Trophoblast cell (in vitro differentiated cells and primary cell): Measurements from ENCODE around the gene RPS6KA4.
"Not testable (repeated sequence)": the region's sequence is repeated elsewhere in the genome, so short reads cannot be mapped to it uniquely, and the experiment has no call there.

Source experiments
- DNase-seq, 2 donors: peaks; one replicate each; pipeline ENCODE4 v3.0.0-alpha.2; 2016
- H2AFZ ChIP-seq: 2 replicates; pipeline ENCODE4 v1.6.1; 2013; ENCODE audit warnings: low read length, moderate library complexity, mild to moderate bottlenecking; ENCODE audit not compliant: insufficient read depth, poor library complexity
- H2AK5ac ChIP-seq: 2 replicates; pipeline ENCODE4 v1.6.1; 2013; ENCODE audit warnings: mild to moderate bottlenecking, low read length
- H2BK120ac ChIP-seq: 2 replicates; pipeline ENCODE4 v1.6.1; 2013; ENCODE audit warnings: low read length, mild to moderate bottlenecking, moderate library complexity; ENCODE audit not compliant: insufficient read depth, poor library complexity
- H2BK12ac ChIP-seq: 2 replicates; pipeline ENCODE4 v1.6.1; 2013; ENCODE audit warnings: mild to moderate bottlenecking, low read length, moderate library complexity
- H2BK5ac ChIP-seq: 2 replicates; pipeline ENCODE4 v1.6.1; 2013; ENCODE audit warnings: low read length, low read depth, moderate library complexity, mild to moderate bottlenecking; ENCODE audit not compliant: poor library complexity
- H3K14ac ChIP-seq: 2 replicates; pipeline ENCODE4 v1.6.1; 2013; ENCODE audit warnings: mild to moderate bottlenecking, low read length
- H3K18ac ChIP-seq: 2 replicates; pipeline ENCODE4 v1.6.1; 2013; ENCODE audit warnings: mild to moderate bottlenecking, low read length
- H3K23ac ChIP-seq: 2 replicates; pipeline ENCODE4 v1.6.1; 2013; ENCODE audit warnings: low read length
- H3K27ac ChIP-seq: 2 replicates; pipeline ENCODE4 v1.5.1; 2013; ENCODE audit warnings: low read depth, mild to moderate bottlenecking, inconsistent platforms, low read length, moderate library complexity
- H3K27me3 ChIP-seq: 2 replicates; pipeline ENCODE4 v1.6.1; 2013; ENCODE audit warnings: inconsistent platforms, mild to moderate bottlenecking, low read length, moderate library complexity; ENCODE audit not compliant: insufficient read depth
- H3K36me3 ChIP-seq, 2 experiments: 1 replicate in 1 of 2; 2 replicates in 1 of 2; pipeline ENCODE4 v1.6.1; 2013; ENCODE audit warnings: low read length in 2 of 2, mild to moderate bottlenecking in 2 of 2, moderate library complexity in 1 of 2; ENCODE audit not compliant: insufficient read depth in 2 of 2, control insufficient read depth in 1 of 2
- H3K4ac ChIP-seq: 2 replicates; pipeline ENCODE4 v1.6.1; 2013; ENCODE audit warnings: low read depth, mild to moderate bottlenecking, low read length, moderate library complexity
- H3K4me1 ChIP-seq, 2 experiments: 1 replicate in 1 of 2; 2 replicates in 1 of 2; pipeline ENCODE4 v1.6.1; 2013; ENCODE audit warnings: low read length in 2 of 2, mild to moderate bottlenecking in 2 of 2, moderate library complexity in 1 of 2; ENCODE audit not compliant: insufficient read depth in 2 of 2, control insufficient read depth in 1 of 2
- H3K4me2 ChIP-seq: 2 replicates; pipeline ENCODE4 v1.6.1; 2013; ENCODE audit warnings: inconsistent platforms, mild to moderate bottlenecking, low read length, moderate library complexity
- H3K4me3 ChIP-seq: 2 replicates; pipeline ENCODE4 v1.5.1; 2013; ENCODE audit warnings: mild to moderate bottlenecking, low read depth, low read length, inconsistent platforms
- H3K79me1 ChIP-seq: one replicate; pipeline ENCODE4 v1.6.1; 2013; ENCODE audit warnings: low read length
- H3K79me2 ChIP-seq: 2 replicates; pipeline ENCODE4 v1.6.1; 2013; ENCODE audit warnings: low read length, mild to moderate bottlenecking; ENCODE audit not compliant: control insufficient read depth, insufficient read depth, poor library complexity
- H3K9ac ChIP-seq: 2 replicates; pipeline ENCODE4 v1.6.1; 2013; ENCODE audit warnings: mild to moderate bottlenecking, low read length
- H3K9me3 ChIP-seq: 2 replicates; pipeline ENCODE4 v1.6.1; 2013; ENCODE audit warnings: low read depth, mild to moderate bottlenecking, control low read depth, inconsistent platforms, low read length; ENCODE audit not compliant: insufficient read depth
- H4K12ac ChIP-seq: 2 replicates; pipeline ENCODE4 v1.6.1; 2013; ENCODE audit warnings: low read depth, mild to moderate bottlenecking, low read length, moderate library complexity
- H4K8ac ChIP-seq: 2 replicates; pipeline ENCODE4 v1.6.1; 2013; ENCODE audit warnings: low read depth, mild to moderate bottlenecking, low read length, moderate library complexity
- H4K91ac ChIP-seq: one replicate; pipeline ENCODE4 v1.6.1; 2013; ENCODE audit warnings: low read depth, mild to moderate bottlenecking, low read length, moderate library complexity
- WGBS: extraction: QIAGEN DNeasy Blood & Tissue Kit; methylation state at CpG from one replicate; pipeline ENCODE4 v1.1.7; 2013; ENCODE audit warnings: missing lambda C conversion rate; ENCODE audit not compliant: insufficient read length, insufficient coverage; ENCODE audit errors: extremely low coverage; 5-methylcytosine and 5-hydroxymethylcytosine counted together

RPS6KA4 gene

DNA sequence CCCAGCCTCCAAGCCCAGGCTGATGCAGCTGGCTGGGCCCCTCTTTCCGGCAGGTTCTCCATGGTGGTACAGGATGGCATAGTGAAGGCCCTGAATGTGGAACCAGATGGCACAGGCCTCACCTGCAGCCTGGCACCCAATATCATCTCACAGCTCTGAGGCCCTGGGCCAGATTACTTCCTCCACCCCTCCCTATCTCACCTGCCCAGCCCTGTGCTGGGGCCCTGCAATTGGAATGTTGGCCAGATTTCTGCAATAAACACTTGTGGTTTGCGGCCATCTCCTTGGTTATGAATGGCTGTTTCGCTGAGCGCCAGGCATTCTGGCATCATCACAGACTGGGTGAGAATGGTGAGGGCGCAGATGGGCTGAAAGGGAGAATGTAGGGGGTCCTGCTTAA lies 37.4 kb upstream of the RPS6KA4 start:
- H4K91ac ChIP-seq = no peak overlapping the region
- H3K79me2 ChIP-seq = peaks cover 9% of the 10 kb centered on the region
- H4K8ac ChIP-seq = no peak overlapping the region
- H4K12ac ChIP-seq = no peak overlapping the region
- H3K4me2 ChIP-seq = no peak overlapping the region
- H3K4me1 ChIP-seq = peaks cover 15 to 19% of the 10 kb centered on the region in 2 experiments
- no peak overlapping the region for H3K18ac ChIP-seq
- no CpG with 5 or more reads among the region's 5 CpGs for WGBS
- DNase-seq = no peak
- H3K4me3 ChIP-seq = no peak overlapping the region
- no peak overlapping the region for H3K27ac ChIP-seq
- H3K36me3 ChIP-seq = peaks cover 30 to 32% of the 10 kb centered on the region in 2 experiments
- no peaks in the 10 kb centered on the region for H3K27me3 ChIP-seq
- no peak overlapping the region for H2BK5ac ChIP-seq
- H2AK5ac ChIP-seq = no peak overlapping the region
- peaks cover 16% of the 10 kb centered on the region for H3K79me1 ChIP-seq
- no peak overlapping the region for H3K9ac ChIP-seq
- no peak overlapping the region for H2BK12ac ChIP-seq
- no peaks in the 10 kb centered on the region for H3K9me3 ChIP-seq
- H3K14ac ChIP-seq = no peak overlapping the region
- H3K23ac ChIP-seq = no peak overlapping the region
- no peak overlapping the region for H2BK120ac ChIP-seq
- H2AFZ ChIP-seq = no peak overlapping the region
- H3K4ac ChIP-seq = no peak overlapping the region

DNA sequence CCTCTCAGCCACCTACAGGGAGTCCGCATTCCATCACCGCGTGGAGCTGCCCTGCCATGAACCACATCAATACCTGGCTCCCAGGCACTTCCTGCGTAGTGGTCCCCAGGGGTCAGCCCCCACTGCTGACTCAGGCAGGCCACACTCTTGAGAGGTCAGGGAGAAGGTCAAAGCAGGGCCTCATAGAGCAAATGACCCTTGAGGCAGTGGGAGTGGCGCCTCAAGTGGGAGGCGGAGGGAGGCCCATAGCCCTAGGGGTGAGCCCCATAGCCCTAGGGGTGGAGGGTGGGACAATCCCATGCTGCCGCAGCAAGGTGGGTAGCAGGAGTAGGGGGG lies 36.1 kb upstream of the RPS6KA4 start:
- Histone ChIP-seq H4K91ac (no peak overlapping the region), H3K27ac (no peak overlapping the region), H3K4me3 (no peak overlapping the region), H3K9me3 (no peaks in the 10 kb centered on the region), H2AK5ac (no peak overlapping the region), H3K79me2 (peaks cover 5% of the 10 kb centered on the region), H2BK5ac (no peak overlapping the region), H4K8ac (no peak overlapping the region), H3K9ac (no peak overlapping the region), H3K79me1 (peaks cover 8% of the 10 kb centered on the region), H3K14ac (no peak overlapping the region), H2BK120ac (no peak overlapping the region), H2BK12ac (no peak overlapping the region), H3K36me3 (peaks cover 29 to 30% of the 10 kb centered on the region in 2 experiments), H2AFZ (no peak overlapping the region), H3K4ac (no peak overlapping the region), H4K12ac (no peak overlapping the region), H3K18ac (no peak overlapping the region), H3K23ac (no peak overlapping the region), H3K4me1 (peaks cover 15 to 19% of the 10 kb centered on the region in 2 experiments), H3K4me2 (no peak overlapping the region), H3K27me3 (no peaks in the 10 kb centered on the region)
- no CpG with 5 or more reads among the region's 7 CpGs for WGBS
- no peak for DNase-seq

DNA sequence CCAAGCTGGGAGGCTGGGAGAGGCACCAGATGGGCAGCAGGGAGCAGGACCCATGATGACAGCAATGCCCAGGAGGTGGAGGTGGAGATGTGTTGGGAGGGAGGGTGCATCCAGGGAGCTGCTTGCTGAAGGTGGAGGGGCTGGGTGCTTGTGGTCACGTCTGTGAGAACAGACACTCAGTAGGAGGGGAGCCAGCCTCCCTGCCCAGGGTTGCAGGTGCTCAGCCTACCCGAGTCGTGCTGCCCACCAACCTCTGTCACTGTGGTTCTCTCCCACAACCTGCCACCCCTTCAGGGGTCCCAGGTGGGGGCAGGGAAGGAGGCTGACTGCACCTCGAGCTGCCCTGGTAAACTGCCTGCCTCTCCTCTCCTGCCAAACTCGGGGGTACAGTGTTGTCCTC lies 35.6 kb upstream of the RPS6KA4 start:
- Histone ChIP-seq H2AK5ac (no peak overlapping the region), H3K9ac (no peak overlapping the region), H3K4me3 (no peak overlapping the region), H4K91ac (no peak overlapping the region), H3K9me3 (no peaks in the 10 kb centered on the region), H3K14ac (no peak overlapping the region), H3K36me3 (peaks cover 29 to 30% of the 10 kb centered on the region in 2 experiments), H3K27ac (no peak overlapping the region), H2AFZ (no peak overlapping the region), H3K79me2 (peaks cover under 1% of the 10 kb centered on the region), H2BK5ac (no peak overlapping the region), H3K18ac (no peak overlapping the region), H3K4ac (no peak overlapping the region), H4K12ac (no peak overlapping the region), H2BK120ac (no peak overlapping the region), H3K27me3 (no peaks in the 10 kb centered on the region), H3K23ac (no peak overlapping the region), H3K4me1 (peaks cover 15 to 19% of the 10 kb centered on the region in 2 experiments), H3K79me1 (peaks cover 4% of the 10 kb centered on the region), H4K8ac (no peak overlapping the region), H3K4me2 (no peak overlapping the region), H2BK12ac (no peak overlapping the region)
- WGBS = no CpG with 5 or more reads among the region's 5 CpGs
- DNase-seq = no peak

DNA sequence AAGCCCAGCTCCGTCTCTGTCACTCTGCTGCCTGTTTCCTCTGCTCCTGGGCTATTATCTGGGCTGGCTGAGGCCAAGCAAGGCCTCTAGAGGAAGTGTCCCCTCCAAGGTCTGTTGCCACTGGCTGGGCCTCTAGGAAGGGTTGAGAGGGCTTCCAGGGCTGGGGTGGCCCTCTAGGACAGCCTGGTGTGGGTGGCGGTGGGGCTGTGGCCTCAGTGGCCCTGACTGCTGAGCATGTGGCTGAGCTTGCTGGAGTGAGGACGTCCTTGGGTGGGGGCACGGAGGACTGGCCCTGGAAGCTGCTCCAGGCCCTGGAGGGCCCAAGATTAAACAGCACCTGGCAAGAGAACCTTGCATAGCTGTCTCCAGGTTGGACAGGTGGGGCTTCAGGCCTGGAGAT lies 35.0 kb upstream of the RPS6KA4 start:
- H2AFZ ChIP-seq, H2AK5ac ChIP-seq, H3K14ac ChIP-seq, H3K79me1 ChIP-seq, H3K18ac ChIP-seq, H2BK12ac ChIP-seq, H3K23ac ChIP-seq, H3K9me3 ChIP-seq, H3K4me3 ChIP-seq, H4K12ac ChIP-seq, H3K27me3 ChIP-seq, H3K79me2 ChIP-seq, H2BK120ac ChIP-seq, H3K4me2 ChIP-seq, H2BK5ac ChIP-seq, H3K4ac ChIP-seq, DNase-seq, H4K8ac ChIP-seq, H3K9ac ChIP-seq: not testable (repeated sequence)
- no CpG with 5 or more reads among the region's 4 CpGs for WGBS
- H3K27ac ChIP-seq = peak overlapping the region; percentile 13
- peaks cover 29 to 30% of the 10 kb centered on the region in 2 experiments for H3K36me3 ChIP-seq
- peaks cover 14 to 19% of the 10 kb centered on the region in 2 experiments for H3K4me1 ChIP-seq
- H4K91ac ChIP-seq = peak overlapping the region; percentile 69
